HG02759 (cell line): ENCODE results near the gene HES2.
"Not testable (repeated sequence)": the region's sequence is repeated elsewhere in the genome, so short reads cannot be mapped to it uniquely, and the experiment has no call there.

Experiments used
- ATAC-seq: cut with Tn5 transposase; IDR thresholded peaks from one replicate; pipeline ENCODE4 v1.9.1; 2021; ENCODE audit warnings: mild to moderate bottlenecking, moderate library complexity; ENCODE audit not compliant: unreplicated experiment

Gene HES2

GRCh38 chr1:6454856-6455751 lies 35.4 kb upstream of the HES2 start:
- ATAC-seq, result no peak

- not testable (repeated sequence) for ATAC-seq
These were observed 34.5 kb upstream of the HES2 start for GRCh38 chr1:6453895-6454855.

- no peak for ATAC-seq
These were observed 31.2 kb upstream of the HES2 start for GRCh38 chr1:6450943-6451373.

- ATAC-seq, result not testable (repeated sequence)
These were observed 30.8 kb upstream of the HES2 start for GRCh38 chr1:6450486-6450885.

GRCh38 chr1:6450005-6450450 lies 30.3 kb upstream of the HES2 start:
- no peak for ATAC-seq

- ATAC-seq, result no peak
These were observed 29.3 kb upstream of the HES2 start for GRCh38 chr1:6448749-6449631.

GRCh38 chr1:6447818-6448748 lies 28.4 kb upstream of the HES2 start:
- no peak for ATAC-seq

- ATAC-seq, result no peak
These were observed 27.5 kb upstream of the HES2 start for GRCh38 chr1:6447016-6447817.

GRCh38 chr1:6446665-6447015 lies 26.9 kb upstream of the HES2 start:
- no peak for ATAC-seq

- not testable (repeated sequence) for ATAC-seq
These were observed 26.2 kb upstream of the HES2 start for GRCh38 chr1:6445929-6446328.

GRCh38 chr1:6445062-6445763 lies 25.5 kb upstream of the HES2 start:
- ATAC-seq, result no peak

GRCh38 chr1:6444377-6444776 lies 24.7 kb upstream of the HES2 start:
- no peak for ATAC-seq

- no peak for ATAC-seq
These were observed 23.8 kb upstream of the HES2 start for GRCh38 chr1:6443339-6444115.

GRCh38 chr1:6441586-6441985 lies 21.9 kb upstream of the HES2 start:
- no peak for ATAC-seq

- peak; percentile 56 for ATAC-seq
These were observed 20.7 kb upstream of the HES2 start for GRCh38 chr1:6440198-6441126.

GRCh38 chr1:6438047-6438525 lies 18.4 kb upstream of the HES2 start:
- peak; percentile 50 for ATAC-seq
